WERI-Rb-1 (cell line): ENCODE results near the gene STAT3.

Experiments
- DNase-seq: peaks from one replicate; pipeline ENCODE4 v3.0.0-alpha.2; 2020
- H3K27ac ChIP-seq: fragments of 250-450 bp; sonication (Bioruptor Pico); 2 replicates; pipeline ENCODE4 v1.5.1; 2020; ENCODE audit warnings: mild to moderate bottlenecking, moderate library complexity
- H3K27me3 ChIP-seq: fragments of 250-450 bp; sonication (Bioruptor Pico); 2 replicates; pipeline ENCODE4 v1.5.1; 2021; ENCODE audit warnings: mild to moderate bottlenecking, low read depth, moderate library complexity; ENCODE audit not compliant: insufficient read depth, severe bottlenecking
- H3K36me3 ChIP-seq: fragments of 250-450 bp; sonication (Bioruptor Pico); 2 replicates; pipeline ENCODE4 v1.5.1; 2020; ENCODE audit warnings: mild to moderate bottlenecking, moderate library complexity
- H3K4me3 ChIP-seq: 2 replicates; pipeline ENCODE4 v1.5.1; 2011; ENCODE audit warnings: low read depth, mild to moderate bottlenecking, control low read depth, low read length
- H3K9me3 ChIP-seq: fragments of 250-450 bp; sonication (Bioruptor Pico); 2 replicates; pipeline ENCODE4 v1.5.1; 2021; ENCODE audit warnings: mild to moderate bottlenecking, moderate library complexity; ENCODE audit not compliant: severe bottlenecking
- CTCF ChIP-seq: IDR thresholded peaks from 2 replicates; pipeline ENCODE4 v1.5.1; 2011; ENCODE audit warnings: low read depth, mild to moderate bottlenecking, control low read depth, inconsistent platforms, low read length

STAT3 gene

DNA sequence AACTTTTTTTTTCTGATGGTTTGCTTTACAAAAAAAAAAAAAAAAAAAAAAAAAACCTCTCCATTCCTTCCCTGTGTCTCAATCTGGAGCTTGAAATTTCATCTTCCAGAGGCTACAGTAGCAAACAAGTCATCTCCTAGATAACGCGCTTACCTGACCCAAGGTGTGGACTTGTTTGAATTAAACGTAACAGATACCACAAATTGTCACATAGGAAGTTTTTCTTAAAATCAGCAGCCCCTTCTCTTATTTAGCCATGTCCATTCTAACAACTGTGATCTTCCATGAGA lies 114.0 kb downstream of the STAT3 start:
- no peaks in the 10 kb centered on the region for H3K36me3 ChIP-seq
- no peak for DNase-seq
- H3K4me3 ChIP-seq = no peak overlapping the region
- no peak overlapping the region for H3K27ac ChIP-seq
- H3K9me3 ChIP-seq = no peaks in the 10 kb centered on the region
- no peak for TF ChIP-seq CTCF
- no peaks in the 10 kb centered on the region for H3K27me3 ChIP-seq

- Histone ChIP-seq H3K27me3 (no peaks in the 10 kb centered on the region), H3K36me3 (no peaks in the 10 kb centered on the region), H3K4me3 (no peak overlapping the region), H3K27ac (no peak overlapping the region), H3K9me3 (no peaks in the 10 kb centered on the region)
- no peak for TF ChIP-seq CTCF
- DNase-seq = no peak
These were observed 114.6 kb downstream of the STAT3 start for GRCh38 chr17:42273474-42274252.

DNA sequence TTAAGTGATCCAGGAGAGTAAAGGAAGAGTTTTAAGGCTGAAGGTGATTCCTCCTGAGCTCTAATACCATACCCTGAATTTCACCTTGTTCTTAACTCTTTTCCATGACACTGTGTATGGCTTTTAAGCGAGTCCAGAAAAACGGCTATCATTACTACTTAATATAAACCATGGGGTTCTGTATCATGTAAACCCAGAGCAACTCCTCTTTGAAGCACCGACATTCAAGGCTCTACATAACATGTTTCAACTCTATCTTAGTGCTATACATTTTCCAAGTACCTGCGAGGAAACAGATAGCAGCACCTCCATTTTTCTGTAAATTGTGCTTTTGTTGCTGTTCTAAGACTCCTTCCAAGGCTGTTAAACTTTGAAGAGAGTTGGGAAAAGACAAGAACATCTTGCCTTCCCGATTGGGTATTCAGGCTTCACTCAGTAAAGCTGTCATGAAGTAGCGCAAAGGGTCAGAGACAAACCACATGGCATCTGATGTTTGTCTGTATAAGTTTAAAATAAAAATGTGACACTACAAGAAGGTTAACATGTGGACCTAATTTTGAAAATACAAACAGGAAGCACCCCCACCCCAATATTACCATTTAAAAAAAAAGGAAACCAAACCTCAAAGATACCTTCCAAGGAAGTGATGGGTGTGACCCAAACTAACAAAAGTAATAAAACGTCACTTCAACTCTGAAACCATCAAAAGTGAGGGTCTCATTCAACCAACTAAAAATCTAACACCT lies 115.9 kb downstream of the STAT3 start:
- Histone ChIP-seq H3K27me3 (no peaks in the 10 kb centered on the region), H3K9me3 (no peaks in the 10 kb centered on the region), H3K36me3 (no peaks in the 10 kb centered on the region), H3K4me3 (no peak overlapping the region), H3K27ac (no peak overlapping the region)
- no peak for TF ChIP-seq CTCF
- DNase-seq = no peak

GRCh38 chr17:42271779-42272035 lies 116.5 kb downstream of the STAT3 start:
- no peak for DNase-seq
- H3K9me3 ChIP-seq = no peaks in the 10 kb centered on the region
- no peaks in the 10 kb centered on the region for H3K27me3 ChIP-seq
- no peaks in the 10 kb centered on the region for H3K36me3 ChIP-seq
- no peak for TF ChIP-seq CTCF
- H3K4me3 ChIP-seq = no peak overlapping the region
- no peak overlapping the region for H3K27ac ChIP-seq

- Histone ChIP-seq H3K9me3 (no peaks in the 10 kb centered on the region), H3K27ac (no peak overlapping the region), H3K27me3 (no peaks in the 10 kb centered on the region), H3K4me3 (no peak overlapping the region), H3K36me3 (no peaks in the 10 kb centered on the region)
- no peak for TF ChIP-seq CTCF
- no peak for DNase-seq
These were observed 117.0 kb downstream of the STAT3 start for GRCh38 chr17:42271006-42271778.
